ENCODE results near the gene POMC.
"Not testable (repeated sequence)": the region's sequence is repeated elsewhere in the genome, so short reads cannot be mapped to it uniquely, and the experiment has no call there.

POMC gene

GRCh38 chr2:25158096-25158852, 10.1 kb downstream of the POMC start:
- no peak overlapping the region for H3K4me3 ChIP-seq (ENCODE audit: low read length)
- no peak for DNase-seq (ENCODE audit: low read depth)

GRCh38 chr2:25155401-25155800, 13.0 kb downstream of the POMC start:
- H3K4me3 ChIP-seq (ENCODE audit: low read length), result no peak overlapping the region
- no peak for TF ChIP-seq CTCF (IDR thresholded peaks at IDR 0.05; ENCODE audit: insufficient read depth, low read depth, low read length, missing control alignments)
- no peak for DNase-seq (ENCODE audit: low read depth)

More at GRCh38 chr2:25158096-25158852, 10.1 kb downstream of the POMC start:
- TF ChIP-seq CTCF (IDR thresholded peaks at IDR 0.05; ENCODE audit: insufficient read depth, low read depth, low read length, missing control alignments), result no peak

- no peak for TF ChIP-seq CTCF (IDR thresholded peaks at IDR 0.05; ENCODE audit: insufficient read depth, low read depth, low read length, missing control alignments)
- no peak overlapping the region for H3K4me3 ChIP-seq (ENCODE audit: low read length)
- DNase-seq (ENCODE audit: low read depth), result no peak
Measured at GRCh38 chr2:25151718-25152117, 16.7 kb downstream of the POMC start.

- not testable (repeated sequence) for H3K4me3 ChIP-seq (ENCODE audit: low read length); DNase-seq (ENCODE audit: low read depth)
Measured at GRCh38 chr2:25150993-25151392, 17.4 kb downstream of the POMC start.

GRCh38 chr2:25149646-25150045, 18.7 kb downstream of the POMC start:
- TF ChIP-seq CTCF (IDR thresholded peaks at IDR 0.05; ENCODE audit: insufficient read depth, low read depth, low read length, missing control alignments), result no peak
- H3K4me3 ChIP-seq (ENCODE audit: low read length), result no peak overlapping the region
- no peak for DNase-seq (ENCODE audit: low read depth)

GRCh38 chr2:25146896-25147295, 21.5 kb downstream of the POMC start:
- no peak for TF ChIP-seq CTCF (IDR thresholded peaks at IDR 0.05; ENCODE audit: insufficient read depth, low read depth, low read length, missing control alignments)
- H3K4me3 ChIP-seq (ENCODE audit: low read length), result no peak overlapping the region
- DNase-seq (ENCODE audit: low read depth), result no peak

GRCh38 chr2:25145803-25146202, 22.6 kb downstream of the POMC start:
- DNase-seq (ENCODE audit: low read depth), result no peak
- no peak overlapping the region for H3K4me3 ChIP-seq (ENCODE audit: low read length)
- no peak for TF ChIP-seq CTCF (IDR thresholded peaks at IDR 0.05; ENCODE audit: insufficient read depth, low read depth, low read length, missing control alignments)

Data from epithelial cell of esophagus (primary cell).